ENCODE measurements around the gene FEM1A.
"Not testable (repeated sequence)": the region's sequence is repeated elsewhere in the genome, so short reads cannot be mapped to it uniquely, and the experiment has no call there.

Gene FEM1A

GRCh38 chr19:4791183-4792018 lies at the start of gene FEM1A:
TSS of gene FEM1A (plus strand) at chr19:4791734. CDS start at chr19:4791855, 121 bp downstream.
- H3K4me3 ChIP-seq (ENCODE audit: low read length), result peak within 1 kb of the TSS; percentile 66
- peak; percentile 99 for TF ChIP-seq CTCF (IDR thresholded peaks at IDR 0.05; ENCODE audit: insufficient read depth, low read depth, low read length, missing control alignments)
- DNase-seq (ENCODE audit: low read depth), result peak; percentile 100

GRCh38 chr19:4742723-4743646 lies 48.5 kb upstream of the FEM1A start:
- no peak overlapping the region for H3K4me3 ChIP-seq (ENCODE audit: low read length)
- no peak for DNase-seq (ENCODE audit: low read depth)
- TF ChIP-seq CTCF (IDR thresholded peaks at IDR 0.05; ENCODE audit: insufficient read depth, low read depth, low read length, missing control alignments), result no peak

GRCh38 chr19:4744451-4745174 lies 46.9 kb upstream of the FEM1A start:
- DNase-seq (ENCODE audit: low read depth), result peak; percentile 88
- H3K4me3 ChIP-seq (ENCODE audit: low read length), result no peak overlapping the region

GRCh38 chr19:4745175-4745574 lies 46.4 kb upstream of the FEM1A start:
- not testable (repeated sequence) for DNase-seq (ENCODE audit: low read depth); H3K4me3 ChIP-seq (ENCODE audit: low read length)

More at GRCh38 chr19:4744451-4745174, 46.9 kb upstream of the FEM1A start:
- no peak for TF ChIP-seq CTCF (IDR thresholded peaks at IDR 0.05; ENCODE audit: insufficient read depth, low read depth, low read length, missing control alignments)

- TF ChIP-seq CTCF (IDR thresholded peaks at IDR 0.05; ENCODE audit: insufficient read depth, low read depth, low read length, missing control alignments), result no peak
- no peak for DNase-seq (ENCODE audit: low read depth)
- no peak overlapping the region for H3K4me3 ChIP-seq (ENCODE audit: low read length)
Measured at GRCh38 chr19:4745986-4746385, 45.5 kb upstream of the FEM1A start.

GRCh38 chr19:4748185-4748584 lies 43.3 kb upstream of the FEM1A start:
- no peak overlapping the region for H3K4me3 ChIP-seq (ENCODE audit: low read length)
- TF ChIP-seq CTCF (IDR thresholded peaks at IDR 0.05; ENCODE audit: insufficient read depth, low read depth, low read length, missing control alignments), result no peak
- DNase-seq (ENCODE audit: low read depth), result no peak

GRCh38 chr19:4748589-4748988 lies 42.9 kb upstream of the FEM1A start:
- no peak for TF ChIP-seq CTCF (IDR thresholded peaks at IDR 0.05; ENCODE audit: insufficient read depth, low read depth, low read length, missing control alignments)
- no peak for DNase-seq (ENCODE audit: low read depth)
- no peak overlapping the region for H3K4me3 ChIP-seq (ENCODE audit: low read length)

Measured in epithelial cell of esophagus (primary cell).